Mammary epithelial cell (primary cell): ENCODE measurements around the gene PTPRG.

Experiments used
- CTCF ChIP-seq, 2 donors: IDR thresholded peaks in 1 of 2; conservative IDR thresholded peaks in 1 of 2; 2 replicates each; pipeline ENCODE4 v1.5.1; 2011 to 2012; ENCODE audit warnings: inconsistent platforms in 2 of 2, low read length in 2 of 2, mild to moderate bottlenecking in 2 of 2, control low read depth in 1 of 2, low read depth in 1 of 2; ENCODE audit not compliant: insufficient read depth in 1 of 2; ENCODE audit errors: extremely low read depth in 1 of 2
- EZH2 ChIP-seq: IDR thresholded peaks from 2 replicates; pipeline ENCODE4 v1.6.1; 2012; ENCODE audit warnings: low read length, inconsistent platforms, borderline replicate concordance

- no peak for TF ChIP-seq CTCF (conservative IDR thresholded peaks at IDR 0.05 in 1 of 2, IDR thresholded peaks at IDR 0.05 in 1 of 2; ENCODE audit: extremely low read depth in 1 of 2, insufficient read depth in 1 of 2, low read depth in 1 of 2, low read length in 2 of 2)
- no peak for TF ChIP-seq EZH2
These were observed 2.2 kb downstream of the PTPRG start for GRCh38 chr3:61563313-61564271.
